ENCODE results near the gene FAM120C.

Gene FAM120C

GRCh38 chrX:54166915-54167314 lies 16.1 kb downstream of the FAM120C start:
- DNase-seq = no peak

GRCh38 chrX:54157561-54157960 lies 25.5 kb downstream of the FAM120C start:
- DNase-seq = no peak

GRCh38 chrX:54134269-54134668 lies 48.8 kb downstream of the FAM120C start:
- no peak for DNase-seq

GRCh38 chrX:54116391-54116790 lies 66.7 kb downstream of the FAM120C start:
- peak; percentile 15 for DNase-seq

- no peak for DNase-seq
Measured at GRCh38 chrX:54093571-54093970, 89.5 kb downstream of the FAM120C start.

GRCh38 chrX:54093159-54093558 lies 89.9 kb downstream of the FAM120C start:
- no peak for DNase-seq

- no peak for DNase-seq
Measured at GRCh38 chrX:54090880-54091279, 92.2 kb downstream of the FAM120C start.

- no peak for DNase-seq
Measured at GRCh38 chrX:54089191-54089590, 93.9 kb downstream of the FAM120C start.

- DNase-seq = no peak
Measured at GRCh38 chrX:54087661-54088060, 95.4 kb downstream of the FAM120C start.

- DNase-seq = no peak
Measured at GRCh38 chrX:54085666-54086065, 97.4 kb downstream of the FAM120C start.

- DNase-seq = no peak
Measured at GRCh38 chrX:54076903-54077302, 106.2 kb downstream of the FAM120C start.

GRCh38 chrX:54074826-54075225 lies 108.2 kb downstream of the FAM120C start:
- no peak for DNase-seq

GRCh38 chrX:54067766-54068165 lies 115.3 kb downstream of the FAM120C start:
- no peak for DNase-seq

GRCh38 chrX:54066841-54067240 lies 116.2 kb downstream of the FAM120C start:
- DNase-seq = peak; percentile 6

- no peak for DNase-seq
Measured at GRCh38 chrX:54064564-54064963, 118.5 kb downstream of the FAM120C start.

GRCh38 chrX:54063361-54063760 lies 119.7 kb downstream of the FAM120C start:
- DNase-seq = no peak

- no peak for DNase-seq
Measured at GRCh38 chrX:54049801-54050200, 133.3 kb downstream of the FAM120C start.

- DNase-seq = peak; percentile 18
Measured at GRCh38 chrX:54048412-54048811, 134.6 kb downstream of the FAM120C start.

GRCh38 chrX:54045563-54046228 lies 137.4 kb downstream of the FAM120C start:
- DNase-seq = peak; percentile 92

GRCh38 chrX:54044877-54045338 lies 138.1 kb downstream of the FAM120C start:
- no peak for DNase-seq

- peak; percentile 98 for DNase-seq
Measured at GRCh38 chrX:54044126-54044876, 138.8 kb downstream of the FAM120C start, which contains the start of gene PHF8. TSS of gene PHF8 (minus strand) at chrX:54044473. CDS start at chrX:54042728, 1,745 bp downstream.

GRCh38 chrX:54043541-54044125 lies 139.4 kb downstream of the FAM120C start:
- DNase-seq = peak; percentile 76

- no peak for DNase-seq
Measured at GRCh38 chrX:54043056-54043455, 140.0 kb downstream of the FAM120C start.

GRCh38 chrX:54042609-54043021 lies 140.4 kb downstream of the FAM120C start:
- peak; percentile 74 for DNase-seq
